Gastrocnemius medialis (tissue), 4 donors: ENCODE data around the gene GBX1.

Source experiments
- CTCF ChIP-seq, 5 experiments: fragments of 450-650 bp in 3 of 5; fragments of 200-600 bp in 2 of 5; sonication (generic) in 2 of 5; IDR thresholded peaks in 4 of 5; conservative IDR thresholded peaks in 1 of 5; 1 replicate in 4 of 5; 2 replicates in 1 of 5; pipeline ENCODE4 v1.5.1; 2016 to 2019; ENCODE audit warnings: antibody characterized with exemption in 5 of 5, mild to moderate bottlenecking in 3 of 5, moderate library complexity in 3 of 5
- POLR2A ChIP-seq, 2 donors: fragments of 450-650 bp; IDR thresholded peaks; one replicate each; pipeline ENCODE4 v1.6.1; 2017; ENCODE audit warnings: antibody characterized with exemption in 2 of 2, mild to moderate bottlenecking in 2 of 2, moderate library complexity in 2 of 2

GRCh38 chr7:151131224-151131591 is 36.3 kb downstream of the GBX1 start:
- no peak for TF ChIP-seq CTCF (IDR thresholded peaks at IDR 0.05 in 4 of 5, conservative IDR thresholded peaks at IDR 0.05 in 1 of 5)
- no peak for TF ChIP-seq POLR2A (IDR thresholded peaks at IDR 0.05)
